Measurements from ENCODE around the gene ELL2. TPM values are rescaled to one million over a fixed set of nuclear protein-coding genes. Genes with fewer than 3 reads are reported as not detected.

The ELL2 gene
- total RNA-seq, 1 experiment from 2014 or later, result 11.2 TPM

- in situ Hi-C loops (cut with HindIII; ENCODE audit: low pct_unique_long_range_greater_than_20kb, low sequenced_read_pairs), result no loop called here
- DNase-seq (ENCODE audit: low read depth, low spot score), result no peak
Observed at GRCh38 chr5:95903838-95904237, 57.8 kb downstream of the ELL2 start.

GRCh38 chr5:95901676-95902627, 59.7 kb downstream of the ELL2 start:
- in situ Hi-C loops (cut with HindIII; ENCODE audit: low pct_unique_long_range_greater_than_20kb, low sequenced_read_pairs), result no loop called here
- no peak for DNase-seq (ENCODE audit: low read depth, low spot score)

GRCh38 chr5:95900383-95900958, 61.2 kb downstream of the ELL2 start:
- no peak for DNase-seq (ENCODE audit: low read depth, low spot score)
- in situ Hi-C loops (cut with HindIII; ENCODE audit: low pct_unique_long_range_greater_than_20kb, low sequenced_read_pairs), result no loop called here

- no peak for DNase-seq (ENCODE audit: low read depth, low spot score)
- in situ Hi-C loops (cut with HindIII; ENCODE audit: low pct_unique_long_range_greater_than_20kb, low sequenced_read_pairs), result no loop called here
Observed at GRCh38 chr5:95899829-95900228, 61.8 kb downstream of the ELL2 start.

GRCh38 chr5:95899006-95899405, 62.6 kb downstream of the ELL2 start:
- no peak for DNase-seq (ENCODE audit: low read depth, low spot score)
- in situ Hi-C loops (cut with HindIII; ENCODE audit: low pct_unique_long_range_greater_than_20kb, low sequenced_read_pairs), result no loop called here

GRCh38 chr5:95895771-95896170, 65.9 kb downstream of the ELL2 start:
- in situ Hi-C loops (cut with HindIII; ENCODE audit: low pct_unique_long_range_greater_than_20kb, low sequenced_read_pairs), result no loop called here
- no peak for DNase-seq (ENCODE audit: low read depth, low spot score)

GRCh38 chr5:95895251-95895650, 66.4 kb downstream of the ELL2 start:
- no peak for DNase-seq (ENCODE audit: low read depth, low spot score)
- in situ Hi-C loops (cut with HindIII; ENCODE audit: low pct_unique_long_range_greater_than_20kb, low sequenced_read_pairs), result no loop called here

- in situ Hi-C loops (cut with HindIII; ENCODE audit: low pct_unique_long_range_greater_than_20kb, low sequenced_read_pairs), result no loop called here
- DNase-seq (ENCODE audit: low read depth, low spot score), result peak; percentile 59
Observed at GRCh38 chr5:95892784-95893354, 68.8 kb downstream of the ELL2 start.

GRCh38 chr5:95891499-95891898, 70.2 kb downstream of the ELL2 start:
- in situ Hi-C loops (cut with HindIII; ENCODE audit: low pct_unique_long_range_greater_than_20kb, low sequenced_read_pairs), result no loop called here
- no peak for DNase-seq (ENCODE audit: low read depth, low spot score)

GRCh38 chr5:95889076-95889475, 72.6 kb downstream of the ELL2 start:
- DNase-seq (ENCODE audit: low read depth, low spot score), result no peak
- in situ Hi-C loops (cut with HindIII; ENCODE audit: low pct_unique_long_range_greater_than_20kb, low sequenced_read_pairs), result no loop called here

- in situ Hi-C loops (cut with HindIII; ENCODE audit: low pct_unique_long_range_greater_than_20kb, low sequenced_read_pairs), result no loop called here
- no peak for DNase-seq (ENCODE audit: low read depth, low spot score)
Observed at GRCh38 chr5:95887977-95888376, 73.7 kb downstream of the ELL2 start.

- in situ Hi-C loops (cut with HindIII; ENCODE audit: low pct_unique_long_range_greater_than_20kb, low sequenced_read_pairs), result no loop called here
- DNase-seq (ENCODE audit: low read depth, low spot score), result no peak
Observed at GRCh38 chr5:95886340-95887044, 75.2 kb downstream of the ELL2 start.

GRCh38 chr5:95884511-95884910, 77.1 kb downstream of the ELL2 start:
- in situ Hi-C loops (cut with HindIII; ENCODE audit: low pct_unique_long_range_greater_than_20kb, low sequenced_read_pairs), result no loop called here
- no peak for DNase-seq (ENCODE audit: low read depth, low spot score)

- DNase-seq (ENCODE audit: low read depth, low spot score), result no peak
Observed at GRCh38 chr5:95884017-95884325, 77.7 kb downstream of the ELL2 start.

GRCh38 chr5:95883185-95884016, 78.2 kb downstream of the ELL2 start:
- in situ Hi-C loops (cut with HindIII; ENCODE audit: low pct_unique_long_range_greater_than_20kb, low sequenced_read_pairs), result no loop called here
- DNase-seq (ENCODE audit: low read depth, low spot score), result no peak

More at GRCh38 chr5:95884017-95884325, 77.7 kb downstream of the ELL2 start:
- in situ Hi-C loops (cut with HindIII; ENCODE audit: low pct_unique_long_range_greater_than_20kb, low sequenced_read_pairs), result no loop called here

- DNase-seq (ENCODE audit: low read depth, low spot score), result no peak
- in situ Hi-C loops (cut with HindIII; ENCODE audit: low pct_unique_long_range_greater_than_20kb, low sequenced_read_pairs), result no loop called here
Observed at GRCh38 chr5:95881833-95882232, 79.8 kb downstream of the ELL2 start.

GRCh38 chr5:95880081-95880926, 81.3 kb downstream of the ELL2 start:
- in situ Hi-C loops (cut with HindIII; ENCODE audit: low pct_unique_long_range_greater_than_20kb, low sequenced_read_pairs), result no loop called here
- DNase-seq (ENCODE audit: low read depth, low spot score), result no peak

All from SK-MEL-5 (cell line).